ENCODE measurements around the gene DUOX2.

DNA sequence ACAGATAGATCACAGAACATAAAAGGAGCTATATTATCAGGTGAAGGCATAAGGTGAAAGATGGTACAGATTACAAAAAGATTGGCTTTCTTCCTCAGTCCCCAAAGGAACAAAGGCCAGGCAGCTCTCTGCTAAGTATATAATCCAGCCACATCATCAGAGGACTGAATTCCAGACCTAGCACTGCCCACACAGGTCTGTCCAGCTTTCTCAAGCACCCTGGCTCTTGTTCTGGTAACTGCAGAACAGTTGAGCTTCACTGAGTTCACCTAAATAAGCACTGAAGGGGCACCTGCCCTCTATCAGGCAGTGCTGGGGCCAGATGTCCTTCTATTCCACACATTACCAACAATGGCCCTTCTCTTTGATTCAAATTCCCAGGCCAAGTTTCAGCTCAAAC lies 9.4 kb upstream of the DUOX2 start:
- TF ChIP-seq, protein P1, sequence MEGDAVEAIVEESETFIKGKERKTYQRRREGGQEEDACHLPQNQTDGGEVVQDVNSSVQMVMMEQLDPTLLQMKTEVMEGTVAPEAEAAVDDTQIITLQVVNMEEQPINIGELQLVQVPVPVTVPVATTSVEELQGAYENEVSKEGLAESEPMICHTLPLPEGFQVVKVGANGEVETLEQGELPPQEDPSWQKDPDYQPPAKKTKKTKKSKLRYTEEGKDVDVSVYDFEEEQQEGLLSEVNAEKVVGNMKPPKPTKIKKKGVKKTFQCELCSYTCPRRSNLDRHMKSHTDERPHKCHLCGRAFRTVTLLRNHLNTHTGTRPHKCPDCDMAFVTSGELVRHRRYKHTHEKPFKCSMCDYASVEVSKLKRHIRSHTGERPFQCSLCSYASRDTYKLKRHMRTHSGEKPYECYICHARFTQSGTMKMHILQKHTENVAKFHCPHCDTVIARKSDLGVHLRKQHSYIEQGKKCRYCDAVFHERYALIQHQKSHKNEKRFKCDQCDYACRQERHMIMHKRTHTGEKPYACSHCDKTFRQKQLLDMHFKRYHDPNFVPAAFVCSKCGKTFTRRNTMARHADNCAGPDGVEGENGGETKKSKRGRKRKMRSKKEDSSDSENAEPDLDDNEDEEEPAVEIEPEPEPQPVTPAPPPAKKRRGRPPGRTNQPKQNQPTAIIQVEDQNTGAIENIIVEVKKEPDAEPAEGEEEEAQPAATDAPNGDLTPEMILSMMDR (conservative IDR thresholded peaks at IDR 0.05; ENCODE audit: low read depth, low read length), result no peak
- no peak for TF ChIP-seq EZH2 (IDR thresholded peaks at IDR 0.05; ENCODE audit: borderline replicate concordance, low read depth, low read length, poor library complexity, severe bottlenecking)
